Large intestine (tissue), 12 donors: ENCODE measurements around the gene SULT4A1. TPM values are rescaled to one million over a fixed set of nuclear protein-coding genes. Genes with fewer than 3 reads are reported as not detected.
A peak's percentile ranks its signal among the peaks of the same experiment; 100 is the strongest.
"Not testable (repeated sequence)": the region's sequence is repeated elsewhere in the genome, so short reads cannot be mapped to it uniquely, and the experiment has no call there.

Source experiments
- DNase-seq, 2 donors: peaks; one replicate each; pipeline versions ENCODE4 v3.0.0 to v3.0.0-alpha.2; 2013
- H3K27ac ChIP-seq: one replicate; pipeline ENCODE4 v1.5.1; 2013; ENCODE audit warnings: low read length
- H3K27me3 ChIP-seq: 2 replicates; pipeline ENCODE4 v1.6.1; 2013; ENCODE audit warnings: low read length; ENCODE audit not compliant: control insufficient read depth, insufficient read depth
- H3K36me3 ChIP-seq: 2 replicates; pipeline ENCODE4 v1.6.1; 2013; ENCODE audit warnings: low read length; ENCODE audit not compliant: control insufficient read depth, insufficient read depth
- H3K4me1 ChIP-seq: one replicate; pipeline ENCODE4 v1.6.1; 2013; ENCODE audit warnings: low read length; ENCODE audit not compliant: control insufficient read depth, insufficient read depth
- H3K4me3 ChIP-seq: one replicate; pipeline ENCODE4 v1.5.1; 2013; ENCODE audit warnings: low read length
- H3K9me3 ChIP-seq: one replicate; pipeline ENCODE4 v1.6.1; 2013; ENCODE audit warnings: mild to moderate bottlenecking, low read depth, low read length, moderate library complexity; ENCODE audit not compliant: control insufficient read depth
- WGBS: methylation state at CpG from one replicate; pipeline ENCODE4 v1.1.5; 2013; ENCODE audit warnings: low lambda C conversion rate; ENCODE audit not compliant: insufficient coverage; 5-methylcytosine and 5-hydroxymethylcytosine counted together
- long read RNA-seq, 11 donors: transcript quantifications; one replicate each; lab custom pipeline, GENCODE V29; 2026
- polyA plus RNA-seq: library from polyadenylated mRNA; unstranded; fragments of 120-200 nt; gene quantifications from one replicate; pipeline ENCODE4 v1.2.1, GENCODE V29; 2013

Gene SULT4A1
- 5.0 TPM for polyA plus RNA-seq
- long read RNA-seq, donor 1, partial matches to known transcripts = 0 of 1 reads
- long read RNA-seq, donor 1, other reads (novel, unspliced or antisense) = 0 of 1 reads
- long read RNA-seq, donor 2, partial matches to known transcripts = 0 of 3 reads
- long read RNA-seq, donor 2, other reads (novel, unspliced or antisense) = 0 of 3 reads
- long read RNA-seq, donor 3, partial matches to known transcripts = 0 of 1 reads
- long read RNA-seq, donor 3, other reads (novel, unspliced or antisense) = 0 of 1 reads
- long read RNA-seq, donor 4 = 0 reads
- long read RNA-seq, donor 5, transcript SULT4A1-201 (7 exons, 2,468 nt) = major isoform, 7 of 8 reads
- long read RNA-seq, donor 5, partial matches to known transcripts = 0 of 8 reads
- long read RNA-seq, donor 5, other reads (novel, unspliced or antisense) = 0 of 8 reads
- long read RNA-seq, donor 6, partial matches to known transcripts = 0 of 4 reads
- long read RNA-seq, donor 6, other reads (novel, unspliced or antisense) = 0 of 4 reads
- long read RNA-seq, donor 7, partial matches to known transcripts = 0 of 2 reads
- long read RNA-seq, donor 7, other reads (novel, unspliced or antisense) = 0 of 2 reads
- long read RNA-seq, donor 8, partial matches to known transcripts = 0 of 2 reads
- long read RNA-seq, donor 8, other reads (novel, unspliced or antisense) = 0 of 2 reads
- long read RNA-seq, donor 9, partial matches to known transcripts = 0 of 4 reads
- long read RNA-seq, donor 9, other reads (novel, unspliced or antisense) = 0 of 4 reads
- long read RNA-seq, donor 10 = 0 reads
- long read RNA-seq, donor 11, partial matches to known transcripts = 0 of 1 reads
- long read RNA-seq, donor 11, other reads (novel, unspliced or antisense) = 0 of 1 reads

- H3K4me3 ChIP-seq = no peak within 1 kb of the TSS
- no peaks in the 10 kb centered on the region for H3K9me3 ChIP-seq
- peaks cover 32% of the 10 kb centered on the region for H3K27me3 ChIP-seq
- H3K27ac ChIP-seq = no peak within 1 kb of the TSS
- DNase-seq = peak in 1 of 2 donors; percentile 43
- H3K4me1 ChIP-seq = no peaks in the 10 kb centered on the region
- no CpG with 5 or more reads among the region's 121 CpGs for WGBS
- no peaks in the 10 kb centered on the region for H3K36me3 ChIP-seq
Measured at GRCh38 chr22:43862074-43862881, at the start of gene SULT4A1. Gene SULT4A1, minus strand, starts transcription at chr22:43862513. Its CDS starts 131 bp downstream, at chr22:43862382.

- WGBS = no CpG with 5 or more reads among the region's 4 CpGs
- no peak overlapping the region for H3K27ac ChIP-seq
- H3K27me3 ChIP-seq = peaks cover 2% of the 10 kb centered on the region
- no peaks in the 10 kb centered on the region for H3K4me1 ChIP-seq
- H3K36me3 ChIP-seq = no peaks in the 10 kb centered on the region
- no peak for DNase-seq
- no peaks in the 10 kb centered on the region for H3K9me3 ChIP-seq
- no peak overlapping the region for H3K4me3 ChIP-seq
Measured at GRCh38 chr22:43911351-43911750, 49.0 kb upstream of the SULT4A1 start.

GRCh38 chr22:43910178-43910695 lies 47.9 kb upstream of the SULT4A1 start:
- H3K4me1 ChIP-seq = no peaks in the 10 kb centered on the region
- no CpG with 5 or more reads among the region's 6 CpGs for WGBS
- peaks cover 2% of the 10 kb centered on the region for H3K27me3 ChIP-seq
- H3K4me3 ChIP-seq = no peak overlapping the region
- H3K27ac ChIP-seq = no peak overlapping the region
- H3K36me3 ChIP-seq = no peaks in the 10 kb centered on the region
- no peaks in the 10 kb centered on the region for H3K9me3 ChIP-seq
- DNase-seq = no peak

GRCh38 chr22:43909708-43910107 lies 47.4 kb upstream of the SULT4A1 start:
- no peaks in the 10 kb centered on the region for H3K4me1 ChIP-seq

GRCh38 chr22:43905681-43906080 lies 43.4 kb upstream of the SULT4A1 start:
- no peak overlapping the region for H3K4me3 ChIP-seq
- no peak for DNase-seq
- no peaks in the 10 kb centered on the region for H3K9me3 ChIP-seq
- WGBS = no CpG with 5 or more reads among the region's 7 CpGs
- no peaks in the 10 kb centered on the region for H3K36me3 ChIP-seq
- H3K27ac ChIP-seq = no peak overlapping the region
- H3K27me3 ChIP-seq = no peaks in the 10 kb centered on the region
- no peaks in the 10 kb centered on the region for H3K4me1 ChIP-seq

More at GRCh38 chr22:43909708-43910107, 47.4 kb upstream of the SULT4A1 start:
- WGBS = 100% methylated on average over 1 of the region's 1 CpG
- no peaks in the 10 kb centered on the region for H3K9me3 ChIP-seq
- DNase-seq = no peak
- no peak overlapping the region for H3K4me3 ChIP-seq
- no peak overlapping the region for H3K27ac ChIP-seq
- peaks cover under 1% of the 10 kb centered on the region for H3K27me3 ChIP-seq
- no peaks in the 10 kb centered on the region for H3K36me3 ChIP-seq

GRCh38 chr22:43904412-43904811 lies 42.1 kb upstream of the SULT4A1 start:
- not testable (repeated sequence) for H3K36me3 ChIP-seq, H3K9me3 ChIP-seq, H3K27me3 ChIP-seq, H3K27ac ChIP-seq, DNase-seq, H3K4me3 ChIP-seq, H3K4me1 ChIP-seq
- no CpG with 5 or more reads among the region's 12 CpGs for WGBS

- not testable (repeated sequence) for H3K4me3 ChIP-seq, H3K4me1 ChIP-seq, H3K9me3 ChIP-seq, H3K27ac ChIP-seq, H3K36me3 ChIP-seq, H3K27me3 ChIP-seq, DNase-seq
- WGBS = no CpG with 5 or more reads among the region's 12 CpGs
Measured at GRCh38 chr22:43903033-43903432, 40.7 kb upstream of the SULT4A1 start.

- Histone ChIP-seq H3K27me3 (peaks cover 5% of the 10 kb centered on the region), H3K9me3 (no peaks in the 10 kb centered on the region), H3K36me3 (no peaks in the 10 kb centered on the region), H3K4me3 (no peak overlapping the region), H3K4me1 (no peaks in the 10 kb centered on the region), H3K27ac (no peak overlapping the region)
- DNase-seq = no peak
- WGBS = 56% methylated on average over 1 of the region's 5 CpGs
Measured at GRCh38 chr22:43901976-43902643, 39.8 kb upstream of the SULT4A1 start.

- Histone ChIP-seq H3K4me1 (no peaks in the 10 kb centered on the region), H3K9me3 (no peaks in the 10 kb centered on the region), H3K36me3 (no peaks in the 10 kb centered on the region), H3K27me3 (peaks cover 5% of the 10 kb centered on the region), H3K4me3 (no peak overlapping the region), H3K27ac (no peak overlapping the region)
- DNase-seq = no peak
- WGBS = no CpG with 5 or more reads among the region's 7 CpGs
Measured at GRCh38 chr22:43900206-43900605, 37.9 kb upstream of the SULT4A1 start.
